ENCODE data around the gene ZFC3H1. TPM values are rescaled to one million over a fixed set of nuclear protein-coding genes. Genes with fewer than 3 reads are reported as not detected.

The ZFC3H1 gene
- total and polyA plus RNA-seq, 8 donors, result 8.6 to 32.6 (median 18.8) TPM

GRCh38 chr12:71566655-71567054 lies 97.0 kb downstream of the ZFC3H1 start:
- no peaks in the 10 kb centered on the region for H3K4me1 ChIP-seq
- WGBS, 2 donors, result 50 to 54% methylated on average over 2 of the region's 2 CpGs
- no peak for FAIRE-seq

GRCh38 chr12:71565535-71565934 lies 98.1 kb downstream of the ZFC3H1 start:
- 18 to 19% methylated on average over 1 of the region's 1 CpG for WGBS, 2 donors
- intact Hi-C loops (cut with DNase I), result no loop called here
- no peak overlapping the region for H3K27ac ChIP-seq
- no peak for ATAC-seq
- no peaks in the 10 kb centered on the region for H3K36me3 ChIP-seq
- TF ChIP-seq CTCF (IDR thresholded peaks at IDR 0.05), result no peak
- H3K27me3 ChIP-seq, result no peaks in the 10 kb centered on the region
- H3K4me1 ChIP-seq, result no peaks in the 10 kb centered on the region
- H3K9me3 ChIP-seq, result no peaks in the 10 kb centered on the region
- no peak overlapping the region for H3K4me3 ChIP-seq
- DNase-seq, result no peak
- FAIRE-seq, result no peak

More at GRCh38 chr12:71566655-71567054, 97.0 kb downstream of the ZFC3H1 start:
- Histone ChIP-seq H3K27ac (no peak overlapping the region), H3K36me3 (no peaks in the 10 kb centered on the region), H3K4me3 (no peak overlapping the region), H3K9me3 (no peaks in the 10 kb centered on the region), H3K27me3 (no peaks in the 10 kb centered on the region)
- TF ChIP-seq CTCF (IDR thresholded peaks at IDR 0.05), result no peak
- ATAC-seq, result no peak
- intact Hi-C loops (cut with DNase I), result no loop called here
- DNase-seq, result no peak

DNA sequence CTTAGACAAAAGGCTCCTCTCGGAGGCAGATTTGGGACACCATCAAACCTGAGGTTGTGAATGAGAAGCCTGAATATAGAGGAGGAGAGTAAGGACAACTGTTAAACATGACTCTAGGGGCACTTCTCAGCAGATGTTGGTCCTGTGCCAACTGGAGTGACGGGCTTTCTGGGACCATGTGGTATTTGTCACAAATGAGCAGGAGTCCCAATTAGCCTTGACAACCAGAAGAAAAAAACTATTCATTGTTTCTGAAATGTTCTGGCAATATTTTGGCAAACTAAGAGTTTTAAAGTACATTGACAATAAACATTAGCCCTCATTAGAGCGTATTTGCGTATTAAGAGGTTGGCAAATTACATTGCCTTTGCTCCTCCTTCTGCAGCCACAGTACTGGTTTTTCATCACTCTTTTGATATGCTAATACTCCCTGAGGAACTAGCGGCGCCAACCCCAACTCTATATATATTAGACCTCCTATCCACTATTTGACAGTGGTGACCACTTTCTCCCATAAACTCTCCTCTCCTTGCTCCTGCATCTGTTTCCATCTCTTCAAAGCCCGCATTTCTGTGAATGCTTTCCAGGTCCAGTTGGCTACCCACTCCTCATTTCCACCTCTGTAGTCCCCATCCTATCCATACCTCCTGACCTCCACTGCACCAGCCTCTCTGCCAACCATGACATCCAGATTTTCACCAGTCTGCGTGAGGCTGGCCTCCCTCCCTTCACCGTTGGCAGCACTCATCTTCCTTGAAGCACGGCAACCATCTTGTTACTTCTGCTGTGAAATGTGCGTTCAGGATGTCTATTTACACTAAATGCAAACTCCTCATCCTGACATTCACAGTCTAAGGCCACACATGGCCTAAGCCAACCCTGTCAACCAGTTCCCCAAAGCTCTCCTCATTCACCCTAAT lies 100.7 kb downstream of the ZFC3H1 start:
- H3K27me3 ChIP-seq, result no peaks in the 10 kb centered on the region
- DNase-seq (no peak), ATAC-seq (no peak), FAIRE-seq (no peak)
- H3K4me3 ChIP-seq, result no peak overlapping the region
- no peaks in the 10 kb centered on the region for H3K36me3 ChIP-seq
- intact Hi-C loops (cut with DNase I), result no loop called here
- H3K9me3 ChIP-seq, result no peaks in the 10 kb centered on the region
- 75 to 77% methylated on average over 11 of the region's 11 CpGs for WGBS, 2 donors
- no peaks in the 10 kb centered on the region for H3K4me1 ChIP-seq
- H3K27ac ChIP-seq, result no peak overlapping the region
- no peak for TF ChIP-seq CTCF (IDR thresholded peaks at IDR 0.05)

Other genes starting within 250 kb of the ZFC3H1 start
- under 1 TPM in 3 of 6 donors, not detected in 3; 0.06 to 0.17 (median 0.12) TPM for gene LGR5, start 224.1 kb downstream of the ZFC3H1 start, total RNA-seq
- gene LGR5, start 224.1 kb downstream of the ZFC3H1 start, polyA plus RNA-seq, result under 1 TPM in 1 of 2 donors, not detected in 1; 0.09 TPM
- gene THAP2, start 453 bp upstream of the ZFC3H1 start, total RNA-seq, result 1 to 10 TPM; 1.2 to 4.3 (median 2.3) TPM
- gene THAP2, start 453 bp upstream of the ZFC3H1 start, polyA plus RNA-seq, result 1 to 10 TPM; 1.1 to 3.1 TPM
- 10 to 100 TPM in 2 of 6 donors, 1 to 10 TPM in 4; 5.8 to 14.8 (median 7.9) TPM for gene TMEM19, start 22.2 kb upstream of the ZFC3H1 start, total RNA-seq
- 1 to 10 TPM; 3.8 to 9.3 TPM for gene TMEM19, start 22.2 kb upstream of the ZFC3H1 start, polyA plus RNA-seq
- gene RAB21, start 91.0 kb upstream of the ZFC3H1 start, total RNA-seq, result 10 to 100 TPM; 18.4 to 38.1 (median 25.5) TPM
- gene RAB21, start 91.0 kb upstream of the ZFC3H1 start, polyA plus RNA-seq, result 10 to 100 TPM in 1 of 2 donors, 1 to 10 TPM in 1; 4.0 to 11.0 TPM
- 10 to 100 TPM; 27.2 to 36.0 (median 29.2) TPM for gene TBC1D15, start 175.9 kb upstream of the ZFC3H1 start, total RNA-seq
- gene TBC1D15, start 175.9 kb upstream of the ZFC3H1 start, polyA plus RNA-seq, result 10 to 100 TPM; 15.0 to 22.9 TPM

Measured in pancreas (tissue), 10 donors.